ENCODE measurements around the gene CORO1C.

- TF ChIP-seq CTCF (conservative IDR thresholded peaks at IDR 0.05) (no peak), EZH2 (IDR thresholded peaks at IDR 0.05; ENCODE audit: low read depth) (no peak)
Observed at GRCh38 chr12:108709697-108710096, 21.6 kb downstream of the CORO1C start.

Data from PC-9 (cell line).